GM12891 (cell line): ENCODE data around the gene TRAT1.
"Not testable (repeated sequence)": the region's sequence is repeated elsewhere in the genome, so short reads cannot be mapped to it uniquely, and the experiment has no call there.

ENCODE experiments used
- DNase-seq: peaks from one replicate; pipeline ENCODE4 v3.0.0; 2011; ENCODE audit warnings: low spot score; ENCODE audit not compliant: insufficient read length
- FAIRE-seq: peaks from 2 replicates; lab custom pipeline; 2011; peaks lifted over from hg19 to GRCh38; lab: Jason Lieb, UNC
- PAX5 ChIP-seq: IDR thresholded peaks from 2 replicates; pipeline ENCODE4 v1.6.1; 2011; ENCODE audit warnings: low read length, moderate library complexity, mild to moderate bottlenecking; ENCODE audit not compliant: insufficient read depth, severe bottlenecking
- POLR2A ChIP-seq: IDR thresholded peaks from 2 replicates; pipeline ENCODE4 v1.6.1; 2011; ENCODE audit warnings: low read depth, low read length, control low read depth
- POLR2AphosphoS5 ChIP-seq: IDR thresholded peaks from 2 replicates; pipeline ENCODE4 v1.6.1; 2011; ENCODE audit warnings: low read depth, low read length, control low read depth
- POU2F2 ChIP-seq: IDR thresholded peaks from 2 replicates; pipeline ENCODE4 v1.6.1; 2011; ENCODE audit warnings: low read depth, mild to moderate bottlenecking, control low read depth, low read length, moderate library complexity
- SPI1 ChIP-seq: IDR thresholded peaks from 2 replicates; pipeline ENCODE4 v1.6.1; 2011; ENCODE audit warnings: low read depth, low read length, control low read depth
- TAF1 ChIP-seq: IDR thresholded peaks from 2 replicates; pipeline ENCODE4 v1.6.1; 2011; ENCODE audit warnings: low read depth, low read length, control low read depth

The TRAT1 gene

DNA sequence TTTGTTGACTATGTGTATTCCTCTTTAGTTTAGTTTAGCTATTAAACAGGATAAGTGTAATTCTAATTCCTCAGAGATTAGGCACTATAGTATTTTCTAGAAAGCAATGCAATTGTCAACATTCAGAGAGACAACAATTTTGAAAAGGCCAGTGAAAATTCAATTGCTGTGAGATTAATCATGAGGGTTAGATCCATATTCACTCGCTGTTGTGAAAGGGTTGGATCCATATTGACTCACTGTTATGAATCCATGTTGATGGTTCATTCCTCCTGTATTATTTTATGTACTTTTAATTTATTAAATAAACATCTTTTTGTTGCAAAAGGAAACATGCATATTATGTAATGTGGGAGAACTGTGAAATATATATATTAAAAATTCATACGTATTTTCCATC is 641 bp downstream of the TRAT1 start:
- TF ChIP-seq SPI1 (no peak), POLR2A (no peak), TAF1 (no peak), POU2F2 (no peak)
- DNase-seq (no peak), FAIRE-seq (no peak)

DNA sequence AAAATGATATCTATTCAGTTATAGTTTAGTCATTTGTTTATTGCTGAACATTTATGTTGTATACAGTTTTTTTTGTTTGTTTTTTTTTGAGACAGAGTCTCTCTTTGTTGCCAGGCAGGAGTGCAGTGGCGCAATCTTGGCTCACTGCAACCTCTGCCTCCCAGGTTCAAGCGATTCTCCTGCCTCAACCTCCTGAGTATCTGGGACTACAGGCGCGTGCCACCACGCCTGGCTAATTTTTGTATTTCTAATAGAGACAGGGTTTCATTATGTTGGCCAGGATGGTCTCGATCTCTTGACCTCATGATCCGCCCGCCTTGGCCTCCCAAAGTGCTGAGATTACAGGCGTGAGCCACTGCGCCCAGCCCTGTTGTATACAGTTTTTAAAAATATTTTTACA is 1.2 kb downstream of the TRAT1 start:
- DNase-seq, FAIRE-seq: not testable (repeated sequence)

DNA sequence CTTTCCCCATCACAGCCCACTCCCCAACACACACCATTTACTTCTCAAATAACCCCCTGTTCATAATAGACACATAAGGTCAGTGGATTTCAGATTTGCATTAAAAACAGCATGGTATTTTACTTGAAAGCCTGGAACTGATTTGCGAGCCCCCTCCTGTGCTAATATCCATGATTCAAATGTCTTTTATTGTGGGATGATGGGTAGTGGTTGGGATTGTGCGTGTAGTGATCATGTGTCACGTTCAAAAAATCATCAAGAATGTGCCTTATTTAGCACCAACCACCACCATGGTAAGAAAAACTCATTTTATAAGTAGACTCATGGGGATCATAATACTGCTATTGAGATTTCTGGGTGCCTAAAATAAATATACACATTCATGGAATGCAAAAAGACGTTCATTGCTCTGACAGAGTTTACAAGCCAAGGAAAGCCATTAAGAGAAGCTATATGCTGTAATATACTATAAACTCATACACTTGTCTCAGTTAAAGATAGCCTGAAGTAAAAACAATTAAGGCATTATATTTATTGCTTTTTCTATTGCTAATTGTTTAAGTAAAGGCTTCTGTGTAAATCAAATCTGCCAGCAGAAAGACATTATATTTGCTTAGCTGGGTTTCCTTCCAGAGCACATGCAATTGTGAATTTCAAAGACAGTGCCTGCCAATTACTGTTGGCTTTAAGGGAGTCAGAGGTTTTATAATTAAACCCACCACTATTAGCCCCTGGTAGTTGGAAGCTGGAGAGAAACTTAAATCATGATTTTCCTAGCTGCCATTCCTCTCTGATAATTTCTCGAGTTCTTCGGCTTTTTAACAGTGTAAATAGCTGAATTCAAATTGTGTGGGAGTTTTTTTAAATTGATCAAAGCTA is 4.0 kb downstream of the TRAT1 start:
- no peak for FAIRE-seq
- DNase-seq: no peak
- TF ChIP-seq PAX5: no peak
- TF ChIP-seq POU2F2: no peak
- no peak for TF ChIP-seq SPI1
- no peak for TF ChIP-seq POLR2A
- no peak for TF ChIP-seq POLR2AphosphoS5
- TF ChIP-seq TAF1: no peak

DNA sequence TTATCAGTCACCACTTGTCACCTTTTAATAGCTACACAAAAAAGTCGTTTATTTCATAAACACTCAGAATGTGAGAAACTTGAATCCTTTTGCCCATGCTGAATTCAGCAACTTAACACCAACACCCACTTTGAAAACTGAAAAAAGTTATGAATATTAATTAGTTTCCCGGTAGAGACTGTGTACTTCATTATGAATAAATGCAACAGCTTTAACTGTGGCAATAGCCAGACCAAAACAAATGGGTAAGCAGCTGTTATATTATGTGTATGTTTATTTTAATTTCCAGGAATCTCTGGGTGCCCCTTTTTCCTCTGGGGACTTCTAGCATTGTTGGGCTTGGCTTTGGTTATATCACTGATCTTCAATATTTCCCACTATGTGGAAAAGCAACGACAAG is 7.8 kb downstream of the TRAT1 start:
- FAIRE-seq (no peak), DNase-seq (no peak)
- no peak for TF ChIP-seq TAF1
- TF ChIP-seq SPI1: no peak
- no peak for TF ChIP-seq POLR2A
- TF ChIP-seq PAX5: no peak
- no peak for TF ChIP-seq POU2F2
- no peak for TF ChIP-seq POLR2AphosphoS5

- DNase-seq (no peak), FAIRE-seq (no peak)
- no peak for TF ChIP-seq PAX5
- no peak for TF ChIP-seq POU2F2
- no peak for TF ChIP-seq POLR2AphosphoS5
- TF ChIP-seq TAF1: no peak
Observed at GRCh38 chr3:108830991-108831614, 8.5 kb downstream of the TRAT1 start.

DNA sequence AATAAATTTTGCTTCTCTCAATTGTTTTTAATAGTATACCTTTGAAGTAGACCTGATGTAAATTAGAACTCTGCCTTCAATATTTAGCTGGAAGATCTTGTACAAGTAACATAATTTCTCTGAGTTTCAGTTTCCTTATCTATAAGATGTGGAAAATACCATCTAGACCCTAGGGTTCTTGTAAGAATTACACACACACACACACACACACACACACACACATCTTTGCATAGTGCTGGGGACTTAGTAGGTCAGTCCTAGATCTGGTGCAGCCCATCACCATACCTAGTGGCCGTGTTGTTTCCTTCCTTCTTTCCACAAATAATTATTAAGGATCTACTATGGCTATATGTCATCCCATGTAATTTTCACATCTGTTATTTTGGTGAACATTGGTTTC is 11.0 kb downstream of the TRAT1 start:
- FAIRE-seq: no peak
- TF ChIP-seq POLR2AphosphoS5: no peak
- no peak for TF ChIP-seq POU2F2
- no peak for TF ChIP-seq SPI1
- no peak for TF ChIP-seq PAX5
- no peak for TF ChIP-seq TAF1
- TF ChIP-seq POLR2A: no peak
- no peak for DNase-seq

DNA sequence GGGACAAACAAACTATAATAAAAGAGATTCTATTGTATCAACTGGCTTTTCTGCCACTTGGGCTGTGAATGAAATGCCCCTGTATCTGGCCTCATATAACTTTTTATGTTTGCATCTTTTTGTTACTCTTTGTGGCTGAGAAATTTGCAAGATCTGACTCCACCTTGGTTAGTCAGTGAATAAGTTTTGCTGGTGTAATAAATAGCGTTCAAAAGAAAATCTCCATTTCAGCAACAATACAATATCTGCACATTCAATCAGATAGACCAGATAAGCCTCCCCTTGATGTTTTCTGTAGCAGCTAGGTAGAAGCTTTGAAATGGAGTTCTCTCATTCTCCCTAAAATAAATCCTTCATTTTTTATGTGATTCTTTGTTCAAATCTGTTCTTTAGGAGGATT is 12.0 kb downstream of the TRAT1 start:
- DNase-seq: no peak

DNA sequence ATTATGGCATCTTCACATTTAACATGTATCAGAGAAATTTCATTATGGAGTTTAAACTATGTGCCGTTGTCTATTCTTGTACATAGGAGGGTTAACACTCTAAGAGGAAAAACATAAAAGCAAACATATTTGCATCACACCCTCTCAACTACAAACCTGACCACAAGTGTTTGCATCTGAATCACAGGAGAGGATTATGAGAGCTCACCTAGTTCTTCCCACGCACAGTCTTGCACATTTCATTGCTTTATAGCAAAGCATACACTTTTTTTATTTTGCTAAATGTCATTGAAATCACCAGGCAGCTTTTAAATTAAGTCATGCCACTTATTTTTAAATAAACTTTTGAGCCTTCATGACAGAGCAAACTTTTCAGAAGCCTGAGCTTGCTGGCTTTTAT is 12.5 kb downstream of the TRAT1 start:
- no peak for FAIRE-seq
- DNase-seq: no peak
- TF ChIP-seq TAF1 (no peak), PAX5 (no peak), POU2F2 (no peak), POLR2AphosphoS5 (no peak), POLR2A (no peak), SPI1 (no peak)

More for the DNA sequence above, 12.0 kb downstream of the TRAT1 start:
- FAIRE-seq: no peak
- TF ChIP-seq PAX5 (no peak), POLR2A (no peak), SPI1 (no peak), TAF1 (no peak), POLR2AphosphoS5 (no peak), POU2F2 (no peak)

- TF ChIP-seq SPI1 (no peak), TAF1 (no peak), POU2F2 (no peak), POLR2A (no peak), PAX5 (no peak), POLR2AphosphoS5 (no peak)
- DNase-seq (no peak), FAIRE-seq (no peak)
Observed at GRCh38 chr3:108838436-108838835, 15.8 kb downstream of the TRAT1 start.

- no peak for TF ChIP-seq POU2F2
- no peak for TF ChIP-seq TAF1
- TF ChIP-seq SPI1: no peak
- no peak for TF ChIP-seq POLR2A
- TF ChIP-seq POLR2AphosphoS5: no peak
- no peak for TF ChIP-seq PAX5
- FAIRE-seq (no peak), DNase-seq (no peak)
Observed at GRCh38 chr3:108845709-108846293, 23.2 kb downstream of the TRAT1 start.
